ENCODE measurements around the gene BOK. TPM values are rescaled to one million over a fixed set of nuclear protein-coding genes. Genes with fewer than 3 reads are reported as not detected.
"Not testable (repeated sequence)": the region's sequence is repeated elsewhere in the genome, so short reads cannot be mapped to it uniquely, and the experiment has no call there.

Gene BOK
- total RNA-seq, 1 experiment from 2014 or later, result 30.2 TPM

- H2AFZ ChIP-seq (ENCODE audit: low read length), result no peak overlapping the region
- no peak overlapping the region for H3K9ac ChIP-seq (ENCODE audit: low read length)
- no peaks in the 10 kb centered on the region for H3K79me2 ChIP-seq (ENCODE audit: low read length)
- no peak overlapping the region for H3K4me3 ChIP-seq (ENCODE audit: low read length)
- intact Hi-C loops (cut with micrococcal nuclease), result no loop called here
- no peaks in the 10 kb centered on the region for H3F3A ChIP-seq (ENCODE audit: low read length, unreplicated experiment)
- no peaks in the 10 kb centered on the region for H3K27me3 ChIP-seq (ENCODE audit: low read length)
- POLR2A ChIA-PET (ENCODE audit: unreplicated experiment), result no interaction called here
- no peak overlapping the region for H3K4me2 ChIP-seq (ENCODE audit: low read length)
- no peaks in the 10 kb centered on the region for H4K20me1 ChIP-seq (ENCODE audit: low read length)
- no peaks in the 10 kb centered on the region for H3K36me3 ChIP-seq (ENCODE audit: low read depth, low read length)
- no peak for TF ChIP-seq EZH2phosphoT487 (IDR thresholded peaks at IDR 0.05; ENCODE audit: borderline replicate concordance, low read length)
- no peak for TF ChIP-seq EZH2 (IDR thresholded peaks at IDR 0.05; ENCODE audit: low read length, unreplicated experiment)
- TF ChIP-seq, protein P1, sequence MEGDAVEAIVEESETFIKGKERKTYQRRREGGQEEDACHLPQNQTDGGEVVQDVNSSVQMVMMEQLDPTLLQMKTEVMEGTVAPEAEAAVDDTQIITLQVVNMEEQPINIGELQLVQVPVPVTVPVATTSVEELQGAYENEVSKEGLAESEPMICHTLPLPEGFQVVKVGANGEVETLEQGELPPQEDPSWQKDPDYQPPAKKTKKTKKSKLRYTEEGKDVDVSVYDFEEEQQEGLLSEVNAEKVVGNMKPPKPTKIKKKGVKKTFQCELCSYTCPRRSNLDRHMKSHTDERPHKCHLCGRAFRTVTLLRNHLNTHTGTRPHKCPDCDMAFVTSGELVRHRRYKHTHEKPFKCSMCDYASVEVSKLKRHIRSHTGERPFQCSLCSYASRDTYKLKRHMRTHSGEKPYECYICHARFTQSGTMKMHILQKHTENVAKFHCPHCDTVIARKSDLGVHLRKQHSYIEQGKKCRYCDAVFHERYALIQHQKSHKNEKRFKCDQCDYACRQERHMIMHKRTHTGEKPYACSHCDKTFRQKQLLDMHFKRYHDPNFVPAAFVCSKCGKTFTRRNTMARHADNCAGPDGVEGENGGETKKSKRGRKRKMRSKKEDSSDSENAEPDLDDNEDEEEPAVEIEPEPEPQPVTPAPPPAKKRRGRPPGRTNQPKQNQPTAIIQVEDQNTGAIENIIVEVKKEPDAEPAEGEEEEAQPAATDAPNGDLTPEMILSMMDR (conservative IDR thresholded peaks at IDR 0.05; ENCODE audit: low read depth, low read length), result no peak
- DNase-seq, result no peak
- ATAC-seq, result no peak
- H3K9me2 ChIP-seq (replicated peaks; ENCODE audit: low read length), result no peaks in the 10 kb centered on the region
- H3K27ac ChIP-seq (ENCODE audit: low read length), result no peak overlapping the region
- BruUV-seq (replicated peaks), result no TSS peak
- CTCF ChIA-PET, result no interaction called here
- H3K4me1 ChIP-seq (ENCODE audit: insufficient read depth, low read length), result no peaks in the 10 kb centered on the region
- no peaks in the 10 kb centered on the region for H3K9me3 ChIP-seq (ENCODE audit: low read length)
These were observed 36.1 kb upstream of the BOK start for GRCh38 chr2:241522477-241522876.

DNA sequence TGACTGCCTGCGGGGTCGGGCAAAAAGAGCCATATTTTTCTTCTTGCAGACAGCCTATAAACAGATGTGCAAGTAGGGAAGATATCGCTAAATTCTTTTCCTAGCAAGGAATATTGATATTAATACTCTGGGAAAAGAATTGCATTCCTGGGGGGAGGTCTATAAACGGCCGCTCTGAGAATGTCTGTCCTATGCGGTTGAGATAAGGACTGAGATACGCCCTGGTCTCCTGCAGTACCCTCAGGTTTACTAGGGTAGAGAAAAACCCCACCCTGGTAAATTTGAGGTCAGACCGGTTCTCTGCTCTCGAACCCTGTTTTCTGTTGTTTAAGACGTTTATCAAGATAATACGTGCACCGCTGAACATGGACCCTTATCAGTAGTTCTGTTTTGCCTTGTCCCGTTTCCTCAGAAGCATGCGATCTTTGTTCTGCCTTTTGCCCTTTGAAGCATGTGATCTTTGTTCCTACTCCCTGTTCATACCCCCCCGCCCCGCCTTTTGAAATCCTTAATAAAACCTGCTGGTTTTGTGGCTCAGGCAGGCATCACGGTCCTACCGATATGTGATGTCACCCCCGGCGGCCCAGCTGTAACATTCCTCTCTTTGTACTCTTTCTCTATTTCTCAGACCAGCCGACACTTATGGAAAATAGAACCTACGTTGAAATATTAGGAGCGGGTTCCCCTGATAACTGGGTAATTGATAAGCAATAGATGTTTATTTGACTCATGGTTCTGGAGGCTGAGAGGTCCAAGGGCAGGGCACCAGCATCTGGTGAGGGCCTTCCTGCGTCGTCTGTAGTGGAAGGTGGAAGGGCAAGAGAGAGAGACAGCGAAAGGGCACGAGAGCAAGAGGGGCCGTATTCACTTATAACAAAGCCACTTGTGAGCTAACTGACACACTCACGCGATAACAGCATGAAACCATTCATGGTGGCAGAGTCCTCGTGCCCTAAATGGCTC lies 32.4 kb upstream of the BOK start:
- H3K9me3 ChIP-seq (ENCODE audit: low read length); H3K36me3 ChIP-seq (ENCODE audit: low read depth, low read length); H3F3A ChIP-seq (ENCODE audit: low read length, unreplicated experiment); POLR2A ChIA-PET (ENCODE audit: unreplicated experiment); H3K9me2 ChIP-seq (replicated peaks; ENCODE audit: low read length); H3K4me1 ChIP-seq (ENCODE audit: insufficient read depth, low read length); H2AFZ ChIP-seq (ENCODE audit: low read length); H3K9ac ChIP-seq (ENCODE audit: low read length); H3K4me2 ChIP-seq (ENCODE audit: low read length); H3K79me2 ChIP-seq (ENCODE audit: low read length); H3K27me3 ChIP-seq (ENCODE audit: low read length); H4K20me1 ChIP-seq (ENCODE audit: low read length); DNase-seq; intact Hi-C loops (cut with micrococcal nuclease); H3K27ac ChIP-seq (ENCODE audit: low read length); H3K4me3 ChIP-seq (ENCODE audit: low read length); CTCF ChIA-PET; BruUV-seq (replicated peaks); ATAC-seq: not testable (repeated sequence)

GRCh38 chr2:241530571-241530970 lies 28.0 kb upstream of the BOK start:
- no peak overlapping the region for H3K4me3 ChIP-seq (ENCODE audit: low read length)
- POLR2A ChIA-PET (ENCODE audit: unreplicated experiment), result no interaction called here
- no peak overlapping the region for H3K4me2 ChIP-seq (ENCODE audit: low read length)
- DNase-seq, result no peak
- no peak overlapping the region for H2AFZ ChIP-seq (ENCODE audit: low read length)
- H3K79me2 ChIP-seq (ENCODE audit: low read length), result no peaks in the 10 kb centered on the region
- H3F3A ChIP-seq (ENCODE audit: low read length, unreplicated experiment), result no peaks in the 10 kb centered on the region
- H4K20me1 ChIP-seq (ENCODE audit: low read length), result no peaks in the 10 kb centered on the region
- no peak overlapping the region for H3K9ac ChIP-seq (ENCODE audit: low read length)
- H3K36me3 ChIP-seq (ENCODE audit: low read depth, low read length), result no peaks in the 10 kb centered on the region
- no peaks in the 10 kb centered on the region for H3K27me3 ChIP-seq (ENCODE audit: low read length)
- no peak for TF ChIP-seq EZH2phosphoT487 (IDR thresholded peaks at IDR 0.05; ENCODE audit: borderline replicate concordance, low read length)
- TF ChIP-seq, protein P1 (conservative IDR thresholded peaks at IDR 0.05; ENCODE audit: low read depth, low read length), result no peak
- TF ChIP-seq EZH2 (IDR thresholded peaks at IDR 0.05; ENCODE audit: low read length, unreplicated experiment), result no peak
- H3K4me1 ChIP-seq (ENCODE audit: insufficient read depth, low read length), result no peaks in the 10 kb centered on the region
- H3K27ac ChIP-seq (ENCODE audit: low read length), result no peak overlapping the region
- H3K9me2 ChIP-seq (replicated peaks; ENCODE audit: low read length), result no peaks in the 10 kb centered on the region
- no peaks in the 10 kb centered on the region for H3K9me3 ChIP-seq (ENCODE audit: low read length)
- CTCF ChIA-PET, result no interaction called here
- intact Hi-C loops (cut with micrococcal nuclease), result no loop called here
- no peak for ATAC-seq
- BruUV-seq (replicated peaks), result no TSS peak

Data from PC-3 (cell line).